Measurements from ENCODE around the gene HBD. TPM values are rescaled to one million over a fixed set of nuclear protein-coding genes. Genes with fewer than 3 reads are reported as not detected.

HBD gene
- 1.1 TPM for total RNA-seq
- 1.3 TPM for polyA plus RNA-seq
- long read RNA-seq, donor 1: 0 reads
- long read RNA-seq, donor 2: 0 reads
- long read RNA-seq, donor 3: 0 reads
- long read RNA-seq, donor 4: 0 reads
- long read RNA-seq, donor 5: 0 reads
- long read RNA-seq, donor 6: 0 reads
- long read RNA-seq, donor 7: 0 reads
- long read RNA-seq, donor 8: 0 reads
- long read RNA-seq, donor 9: 0 reads
- long read RNA-seq, donor 10, partial matches to known transcripts: 0 of 1 reads
- long read RNA-seq, donor 10, other reads (novel, unspliced or antisense): 0 of 1 reads

- H3K9me3 ChIP-seq (ENCODE audit: control insufficient read depth in 2 of 2, insufficient read depth in 1 of 2, low read length in 1 of 2): no peaks in the 10 kb centered on the region
- WGBS: 5% methylated on average over 2 of the region's 2 CpGs
- H3K36me3 ChIP-seq (ENCODE audit: control insufficient read depth in 2 of 2, insufficient read depth in 2 of 2, low read length in 1 of 2): no peaks in the 10 kb centered on the region
- peak in 6 of 9 donors; percentile 2 to 51 (median 16) for DNase-seq (ENCODE audit: low read depth in 6 of 9, low spot score in 9 of 9)
- H3K27me3 ChIP-seq (ENCODE audit: control insufficient read depth in 2 of 2, insufficient read depth in 1 of 2, low read length in 1 of 2): no peaks in the 10 kb centered on the region
- H3K4me3 ChIP-seq (ENCODE audit: low read length in 2 of 2): no peak within 1 kb of the TSS
- H3K27ac ChIP-seq (ENCODE audit: low read depth in 1 of 2, low read length in 1 of 2): peak within 1 kb of the TSS in 1 of 2 donors; percentile 34
- peaks cover 0 to 7% of the 10 kb centered on the region in 2 donors for H3K4me1 ChIP-seq (ENCODE audit: control insufficient read depth in 2 of 2, insufficient read depth in 2 of 2, low read length in 2 of 2)
Observed at GRCh38 chr11:5234381-5234834, at the start of gene HBD. TSS of gene HBD (minus strand) at chr11:5234483. CDS start at chr11:5234433, 50 bp downstream.

GRCh38 chr11:5283882-5284281, 49.6 kb upstream of the HBD start:
- H3K27ac ChIP-seq (ENCODE audit: low read depth in 1 of 2, low read length in 1 of 2): no peak overlapping the region
- no peak overlapping the region for H3K4me3 ChIP-seq (ENCODE audit: low read length in 2 of 2)
- no peaks in the 10 kb centered on the region for H3K27me3 ChIP-seq (ENCODE audit: control insufficient read depth in 2 of 2, insufficient read depth in 1 of 2, low read length in 1 of 2)
- H3K36me3 ChIP-seq (ENCODE audit: control insufficient read depth in 2 of 2, insufficient read depth in 2 of 2, low read length in 1 of 2): no peaks in the 10 kb centered on the region
- DNase-seq (ENCODE audit: low read depth in 6 of 9, low spot score in 9 of 9): no peak
- WGBS: 92% methylated on average over 1 of the region's 1 CpG
- no peaks in the 10 kb centered on the region for H3K9me3 ChIP-seq (ENCODE audit: control insufficient read depth in 2 of 2, insufficient read depth in 1 of 2, low read length in 1 of 2)
- H3K4me1 ChIP-seq (ENCODE audit: control insufficient read depth in 2 of 2, insufficient read depth in 2 of 2, low read length in 2 of 2): no peaks in the 10 kb centered on the region

- DNase-seq (ENCODE audit: low read depth in 6 of 9, low spot score in 9 of 9): no peak
- 91% methylated on average over 3 of the region's 3 CpGs for WGBS
- H3K4me3 ChIP-seq (ENCODE audit: low read length in 2 of 2): no peak overlapping the region
- no peaks in the 10 kb centered on the region for H3K4me1 ChIP-seq (ENCODE audit: control insufficient read depth in 2 of 2, insufficient read depth in 2 of 2, low read length in 2 of 2)
- H3K27ac ChIP-seq (ENCODE audit: low read depth in 1 of 2, low read length in 1 of 2): no peak overlapping the region
- no peaks in the 10 kb centered on the region for H3K27me3 ChIP-seq (ENCODE audit: control insufficient read depth in 2 of 2, insufficient read depth in 1 of 2, low read length in 1 of 2)
- H3K9me3 ChIP-seq (ENCODE audit: control insufficient read depth in 2 of 2, insufficient read depth in 1 of 2, low read length in 1 of 2): no peaks in the 10 kb centered on the region
- H3K36me3 ChIP-seq (ENCODE audit: control insufficient read depth in 2 of 2, insufficient read depth in 2 of 2, low read length in 1 of 2): no peaks in the 10 kb centered on the region
Observed at GRCh38 chr11:5283086-5283485, 48.8 kb upstream of the HBD start.

- H3K4me3 ChIP-seq (ENCODE audit: low read length in 2 of 2): no peak overlapping the region
- DNase-seq (ENCODE audit: low read depth in 6 of 9, low spot score in 9 of 9): no peak
- H3K9me3 ChIP-seq (ENCODE audit: control insufficient read depth in 2 of 2, insufficient read depth in 1 of 2, low read length in 1 of 2): no peaks in the 10 kb centered on the region
- H3K27ac ChIP-seq (ENCODE audit: low read depth in 1 of 2, low read length in 1 of 2): no peak overlapping the region
- no peaks in the 10 kb centered on the region for H3K4me1 ChIP-seq (ENCODE audit: control insufficient read depth in 2 of 2, insufficient read depth in 2 of 2, low read length in 2 of 2)
- H3K36me3 ChIP-seq (ENCODE audit: control insufficient read depth in 2 of 2, insufficient read depth in 2 of 2, low read length in 1 of 2): no peaks in the 10 kb centered on the region
- WGBS: 67% methylated on average over 2 of the region's 2 CpGs
- H3K27me3 ChIP-seq (ENCODE audit: control insufficient read depth in 2 of 2, insufficient read depth in 1 of 2, low read length in 1 of 2): no peaks in the 10 kb centered on the region
Observed at GRCh38 chr11:5282628-5283027, 48.3 kb upstream of the HBD start.

- Histone ChIP-seq H3K27me3 (ENCODE audit: control insufficient read depth in 2 of 2, insufficient read depth in 1 of 2, low read length in 1 of 2) (no peaks in the 10 kb centered on the region), H3K4me3 (ENCODE audit: low read length in 2 of 2) (no peak overlapping the region), H3K27ac (ENCODE audit: low read depth in 1 of 2, low read length in 1 of 2) (no peak overlapping the region), H3K4me1 (ENCODE audit: control insufficient read depth in 2 of 2, insufficient read depth in 2 of 2, low read length in 2 of 2) (no peaks in the 10 kb centered on the region), H3K36me3 (ENCODE audit: control insufficient read depth in 2 of 2, insufficient read depth in 2 of 2, low read length in 1 of 2) (no peaks in the 10 kb centered on the region), H3K9me3 (ENCODE audit: control insufficient read depth in 2 of 2, insufficient read depth in 1 of 2, low read length in 1 of 2) (no peaks in the 10 kb centered on the region)
- no peak for DNase-seq (ENCODE audit: low read depth in 6 of 9, low spot score in 9 of 9)
Observed at GRCh38 chr11:5281596-5281995, 47.3 kb upstream of the HBD start.

GRCh38 chr11:5280582-5281102, 46.4 kb upstream of the HBD start:
- Histone ChIP-seq H3K4me3 (ENCODE audit: low read length in 2 of 2) (no peak overlapping the region), H3K27ac (ENCODE audit: low read depth in 1 of 2, low read length in 1 of 2) (no peak overlapping the region), H3K36me3 (ENCODE audit: control insufficient read depth in 2 of 2, insufficient read depth in 2 of 2, low read length in 1 of 2) (no peaks in the 10 kb centered on the region), H3K27me3 (ENCODE audit: control insufficient read depth in 2 of 2, insufficient read depth in 1 of 2, low read length in 1 of 2) (no peaks in the 10 kb centered on the region), H3K9me3 (ENCODE audit: control insufficient read depth in 2 of 2, insufficient read depth in 1 of 2, low read length in 1 of 2) (no peaks in the 10 kb centered on the region), H3K4me1 (ENCODE audit: control insufficient read depth in 2 of 2, insufficient read depth in 2 of 2, low read length in 2 of 2) (no peaks in the 10 kb centered on the region)
- 31% methylated on average over 3 of the region's 3 CpGs for WGBS
- DNase-seq (ENCODE audit: low read depth in 6 of 9, low spot score in 9 of 9): peak in 2 of 9 donors; percentile 4 to 27

- no peaks in the 10 kb centered on the region for H3K4me1 ChIP-seq (ENCODE audit: control insufficient read depth in 2 of 2, insufficient read depth in 2 of 2, low read length in 2 of 2)
- no peak for DNase-seq (ENCODE audit: low read depth in 6 of 9, low spot score in 9 of 9)
- H3K9me3 ChIP-seq (ENCODE audit: control insufficient read depth in 2 of 2, insufficient read depth in 1 of 2, low read length in 1 of 2): no peaks in the 10 kb centered on the region
- no peaks in the 10 kb centered on the region for H3K27me3 ChIP-seq (ENCODE audit: control insufficient read depth in 2 of 2, insufficient read depth in 1 of 2, low read length in 1 of 2)
- no peaks in the 10 kb centered on the region for H3K36me3 ChIP-seq (ENCODE audit: control insufficient read depth in 2 of 2, insufficient read depth in 2 of 2, low read length in 1 of 2)
- no peak overlapping the region for H3K4me3 ChIP-seq (ENCODE audit: low read length in 2 of 2)
- 93% methylated on average over 4 of the region's 4 CpGs for WGBS
- no peak overlapping the region for H3K27ac ChIP-seq (ENCODE audit: low read depth in 1 of 2, low read length in 1 of 2)
Observed at GRCh38 chr11:5279471-5280090, 45.3 kb upstream of the HBD start.

GRCh38 chr11:5277807-5278382, 43.6 kb upstream of the HBD start:
- no peaks in the 10 kb centered on the region for H3K36me3 ChIP-seq (ENCODE audit: control insufficient read depth in 2 of 2, insufficient read depth in 2 of 2, low read length in 1 of 2)
- H3K27me3 ChIP-seq (ENCODE audit: control insufficient read depth in 2 of 2, insufficient read depth in 1 of 2, low read length in 1 of 2): no peaks in the 10 kb centered on the region
- no peak for DNase-seq (ENCODE audit: low read depth in 6 of 9, low spot score in 9 of 9)
- no peak overlapping the region for H3K4me3 ChIP-seq (ENCODE audit: low read length in 2 of 2)
- no peaks in the 10 kb centered on the region for H3K4me1 ChIP-seq (ENCODE audit: control insufficient read depth in 2 of 2, insufficient read depth in 2 of 2, low read length in 2 of 2)
- no peak overlapping the region for H3K27ac ChIP-seq (ENCODE audit: low read depth in 1 of 2, low read length in 1 of 2)
- 45% methylated on average over 1 of the region's 1 CpG for WGBS
- no peaks in the 10 kb centered on the region for H3K9me3 ChIP-seq (ENCODE audit: control insufficient read depth in 2 of 2, insufficient read depth in 1 of 2, low read length in 1 of 2)

- WGBS: 88% methylated on average over 2 of the region's 2 CpGs
- Histone ChIP-seq H3K27ac (ENCODE audit: low read depth in 1 of 2, low read length in 1 of 2) (no peak overlapping the region), H3K4me1 (ENCODE audit: control insufficient read depth in 2 of 2, insufficient read depth in 2 of 2, low read length in 2 of 2) (no peaks in the 10 kb centered on the region), H3K36me3 (ENCODE audit: control insufficient read depth in 2 of 2, insufficient read depth in 2 of 2, low read length in 1 of 2) (no peaks in the 10 kb centered on the region), H3K4me3 (ENCODE audit: low read length in 2 of 2) (no peak overlapping the region), H3K27me3 (ENCODE audit: control insufficient read depth in 2 of 2, insufficient read depth in 1 of 2, low read length in 1 of 2) (no peaks in the 10 kb centered on the region), H3K9me3 (ENCODE audit: control insufficient read depth in 2 of 2, insufficient read depth in 1 of 2, low read length in 1 of 2) (no peaks in the 10 kb centered on the region)
- DNase-seq (ENCODE audit: low read depth in 6 of 9, low spot score in 9 of 9): no peak
Observed at GRCh38 chr11:5276697-5277096, 42.4 kb upstream of the HBD start.

Data from thymus (tissue), 14 donors.